ENCODE results near the gene ELAC2.

The ELAC2 gene

GRCh38 chr17:13017655-13018459 is at the start of gene ELAC2:
TSS of gene ELAC2 (minus strand) at chr17:13018027. CDS start at chr17:13017947, 80 bp downstream.
- peak; percentile 93 for DNase-seq (ENCODE audit: low read depth)

GRCh38 chr17:13065032-13065431 is 47.2 kb upstream of the ELAC2 start:
- no peak for DNase-seq (ENCODE audit: low read depth)

GRCh38 chr17:13055131-13055530 is 37.3 kb upstream of the ELAC2 start:
- no peak for DNase-seq (ENCODE audit: low read depth)

GRCh38 chr17:13054666-13055065 is 36.8 kb upstream of the ELAC2 start:
- DNase-seq (ENCODE audit: low read depth): no peak

GRCh38 chr17:13051915-13052314 is 34.1 kb upstream of the ELAC2 start:
- no peak for DNase-seq (ENCODE audit: low read depth)

- no peak for DNase-seq (ENCODE audit: low read depth)
Observed at GRCh38 chr17:13047011-13047606, 29.3 kb upstream of the ELAC2 start.

GRCh38 chr17:13046361-13046760 is 28.5 kb upstream of the ELAC2 start:
- no peak for DNase-seq (ENCODE audit: low read depth)

GRCh38 chr17:13044572-13045065 is 26.8 kb upstream of the ELAC2 start:
- DNase-seq (ENCODE audit: low read depth): no peak

GRCh38 chr17:13038931-13039665 is 21.3 kb upstream of the ELAC2 start:
- no peak for DNase-seq (ENCODE audit: low read depth)

- DNase-seq (ENCODE audit: low read depth): no peak
Observed at GRCh38 chr17:13036751-13037150, 18.9 kb upstream of the ELAC2 start.

- no peak for DNase-seq (ENCODE audit: low read depth)
Observed at GRCh38 chr17:13035420-13035819, 17.6 kb upstream of the ELAC2 start.

- DNase-seq (ENCODE audit: low read depth): no peak
Observed at GRCh38 chr17:13031718-13032350, 14.0 kb upstream of the ELAC2 start.

GRCh38 chr17:13030459-13031300 is 12.9 kb upstream of the ELAC2 start:
- DNase-seq (ENCODE audit: low read depth): no peak

- no peak for DNase-seq (ENCODE audit: low read depth)
Observed at GRCh38 chr17:13030056-13030455, 12.2 kb upstream of the ELAC2 start.

GRCh38 chr17:13029340-13029739 is 11.5 kb upstream of the ELAC2 start:
- no peak for DNase-seq (ENCODE audit: low read depth)

GRCh38 chr17:13027246-13027645 is 9.4 kb upstream of the ELAC2 start:
- no peak for DNase-seq (ENCODE audit: low read depth)

- no peak for DNase-seq (ENCODE audit: low read depth)
Observed at GRCh38 chr17:13025687-13026086, 7.9 kb upstream of the ELAC2 start.

GRCh38 chr17:13025258-13025627 is 7.4 kb upstream of the ELAC2 start:
- DNase-seq (ENCODE audit: low read depth): no peak

- DNase-seq (ENCODE audit: low read depth): no peak
Observed at GRCh38 chr17:13024526-13025257, 6.9 kb upstream of the ELAC2 start.

- no peak for DNase-seq (ENCODE audit: low read depth)
Observed at GRCh38 chr17:13024016-13024415, 6.2 kb upstream of the ELAC2 start.

All from GM04503 (cell line).